Suprapubic skin (tissue), 3 donors: ENCODE results near the gene GPRASP1.

Experiments
- POLR2AphosphoS5 ChIP-seq, 3 donors: sonication (generic); formaldehyde crosslinking; IDR thresholded peaks; one replicate each; pipeline ENCODE4 v1.6.1; 2017; ENCODE audit warnings: antibody characterized with exemption in 3 of 3
- TF ChIP-seq, protein P1 (sequence below), 2 donors: fragments of 200-600 bp in 1 of 2; fragments of 450-650 bp in 1 of 2; sonication (generic) in 1 of 2; IDR thresholded peaks; one replicate each; pipeline ENCODE4 v1.5.1; 2016 to 2019; ENCODE audit warnings: antibody characterized with exemption in 2 of 2, mild to moderate bottlenecking in 1 of 2, moderate library complexity in 1 of 2

DNA sequence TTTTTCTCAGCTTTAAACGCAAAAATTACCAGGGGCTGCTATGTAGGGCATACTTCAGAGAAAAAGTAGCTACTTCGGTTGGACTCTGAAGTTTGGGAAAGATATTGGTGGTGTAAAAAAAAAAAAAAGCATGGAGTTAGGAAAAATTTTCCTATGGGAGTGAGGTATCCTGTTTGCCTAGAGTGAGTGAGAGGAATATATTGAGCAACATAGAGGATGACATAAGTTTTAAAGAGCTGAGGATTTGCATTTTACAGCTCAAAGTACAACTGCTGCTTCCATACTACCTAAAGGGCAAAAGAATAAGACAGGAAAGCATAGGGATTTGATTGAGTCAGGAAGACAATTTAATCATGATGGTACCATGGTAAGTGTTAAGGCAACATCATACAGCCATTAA lies 7.3 kb downstream of the GPRASP1 start:
- TF ChIP-seq, protein P1, sequence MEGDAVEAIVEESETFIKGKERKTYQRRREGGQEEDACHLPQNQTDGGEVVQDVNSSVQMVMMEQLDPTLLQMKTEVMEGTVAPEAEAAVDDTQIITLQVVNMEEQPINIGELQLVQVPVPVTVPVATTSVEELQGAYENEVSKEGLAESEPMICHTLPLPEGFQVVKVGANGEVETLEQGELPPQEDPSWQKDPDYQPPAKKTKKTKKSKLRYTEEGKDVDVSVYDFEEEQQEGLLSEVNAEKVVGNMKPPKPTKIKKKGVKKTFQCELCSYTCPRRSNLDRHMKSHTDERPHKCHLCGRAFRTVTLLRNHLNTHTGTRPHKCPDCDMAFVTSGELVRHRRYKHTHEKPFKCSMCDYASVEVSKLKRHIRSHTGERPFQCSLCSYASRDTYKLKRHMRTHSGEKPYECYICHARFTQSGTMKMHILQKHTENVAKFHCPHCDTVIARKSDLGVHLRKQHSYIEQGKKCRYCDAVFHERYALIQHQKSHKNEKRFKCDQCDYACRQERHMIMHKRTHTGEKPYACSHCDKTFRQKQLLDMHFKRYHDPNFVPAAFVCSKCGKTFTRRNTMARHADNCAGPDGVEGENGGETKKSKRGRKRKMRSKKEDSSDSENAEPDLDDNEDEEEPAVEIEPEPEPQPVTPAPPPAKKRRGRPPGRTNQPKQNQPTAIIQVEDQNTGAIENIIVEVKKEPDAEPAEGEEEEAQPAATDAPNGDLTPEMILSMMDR (IDR thresholded peaks at IDR 0.05), result no peak
- no peak for TF ChIP-seq POLR2AphosphoS5 (IDR thresholded peaks at IDR 0.05)
